Measurements from ENCODE around the gene NADK.
"Not testable (repeated sequence)": the region's sequence is repeated elsewhere in the genome, so short reads cannot be mapped to it uniquely, and the experiment has no call there.

NADK gene

GRCh38 chr1:1761504-1762376 lies 16.5 kb downstream of the NADK start:
- DNase-seq, result no peak

- DNase-seq, result no peak
Measured at GRCh38 chr1:1760715-1761114, 17.6 kb downstream of the NADK start.

- DNase-seq, result no peak
Measured at GRCh38 chr1:1760345-1760650, 18.0 kb downstream of the NADK start.

GRCh38 chr1:1759456-1760344 lies 18.6 kb downstream of the NADK start:
- no peak for DNase-seq

GRCh38 chr1:1758692-1759455 lies 19.4 kb downstream of the NADK start:
- DNase-seq, result no peak

GRCh38 chr1:1758059-1758621 lies 20.1 kb downstream of the NADK start:
- no peak for DNase-seq

GRCh38 chr1:1757422-1758058 lies 20.7 kb downstream of the NADK start:
- DNase-seq, result no peak

GRCh38 chr1:1756661-1757421 lies 21.4 kb downstream of the NADK start:
- no peak for DNase-seq

GRCh38 chr1:1755852-1756251 lies 22.4 kb downstream of the NADK start:
- no peak for DNase-seq

GRCh38 chr1:1755426-1755825 lies 22.8 kb downstream of the NADK start:
- no peak for DNase-seq

GRCh38 chr1:1754051-1754815 lies 24.0 kb downstream of the NADK start:
- DNase-seq, result no peak

GRCh38 chr1:1753607-1754005 lies 24.7 kb downstream of the NADK start:
- DNase-seq, result no peak

- DNase-seq, result no peak
Measured at GRCh38 chr1:1752636-1753606, 25.3 kb downstream of the NADK start.

GRCh38 chr1:1752190-1752589 lies 26.1 kb downstream of the NADK start:
- DNase-seq, result no peak

- DNase-seq, result not testable (repeated sequence)
Measured at GRCh38 chr1:1749941-1750340, 28.3 kb downstream of the NADK start.

- DNase-seq, result no peak
Measured at GRCh38 chr1:1748686-1749321, 29.5 kb downstream of the NADK start.

GRCh38 chr1:1746566-1746909 lies 31.7 kb downstream of the NADK start:
- DNase-seq, result not testable (repeated sequence)

GRCh38 chr1:1745651-1746565 lies 32.4 kb downstream of the NADK start:
- peak; percentile 89 for DNase-seq
